GM23338 (cell line): Measurements from ENCODE around the gene DCAF11. TPM values are rescaled to one million over a fixed set of nuclear protein-coding genes. Genes with fewer than 3 reads are reported as not detected.
A peak's percentile ranks its signal among the peaks of the same experiment; 100 is the strongest.

Source experiments
- ATAC-seq: fragments of 200-7000 bp; cut with Tn5 transposase; 3 replicates; pipeline ENCODE4 v1.9.1; 2020
- DNase-seq: peaks from one replicate; pipeline ENCODE4 v3.0.0-alpha.2; 2015; ENCODE audit warnings: low spot score
- H2AFZ ChIP-seq: fragments of 200-600 bp; sonication (generic); 2 replicates; pipeline ENCODE4 v1.8.0; 2016; ENCODE audit warnings: antibody characterized with exemption, mild to moderate bottlenecking, moderate library complexity
- H3F3A ChIP-seq: fragments of 200-600 bp; sonication (generic); replicated peaks from 2 replicates; pipeline ENCODE4 v1.8.0; 2017; ENCODE audit warnings: antibody characterized with exemption, mixed run types, low read depth
- H3K27ac ChIP-seq: fragments of 200-600 bp; sonication (generic); 2 replicates; pipeline ENCODE4 v1.6.1; 2016; ENCODE audit warnings: low read depth
- H3K27me3 ChIP-seq: fragments of 200-600 bp; sonication (generic); 2 replicates; pipeline ENCODE4 v1.8.0; 2016; ENCODE audit warnings: mild to moderate bottlenecking, mixed run types, moderate library complexity; ENCODE audit not compliant: insufficient read depth
- H3K36me3 ChIP-seq: fragments of 200-600 bp; sonication (generic); 2 replicates; pipeline ENCODE4 v1.8.0; 2016; ENCODE audit warnings: mild to moderate bottlenecking; ENCODE audit not compliant: insufficient read depth
- H3K4me1 ChIP-seq: fragments of 200-600 bp; sonication (generic); 2 replicates; pipeline ENCODE4 v1.8.0; 2016; ENCODE audit warnings: mild to moderate bottlenecking, moderate library complexity; ENCODE audit not compliant: insufficient read depth
- H3K4me2 ChIP-seq: fragments of 200-600 bp; sonication (generic); 2 replicates; pipeline ENCODE4 v1.7.1; 2017; ENCODE audit warnings: mixed run types
- H3K4me3 ChIP-seq: fragments of 200-600 bp; sonication (generic); 2 replicates; pipeline ENCODE4 v1.6.1; 2016; ENCODE audit warnings: mixed run types
- H3K79me2 ChIP-seq: fragments of 200-600 bp; sonication (generic); replicated peaks from 2 replicates; pipeline ENCODE4 v1.8.0; 2017; ENCODE audit warnings: mild to moderate bottlenecking; ENCODE audit not compliant: insufficient read depth
- H3K9me2 ChIP-seq: fragments of 200-600 bp; sonication (generic); 2 replicates; pipeline ENCODE4 v1.8.0; 2017; ENCODE audit not compliant: insufficient read depth
- H4K20me1 ChIP-seq: fragments of 200-600 bp; sonication (generic); replicated peaks from 2 replicates; pipeline ENCODE4 v1.8.0; 2017; ENCODE audit warnings: mild to moderate bottlenecking; ENCODE audit not compliant: insufficient read depth
- H3K27ac Mint-ChIP-seq: 2 replicates; pipeline ENCODE4 v1.8.0; 2020; ENCODE audit warnings: inconsistent platforms, mild to moderate bottlenecking, moderate library complexity, mixed read lengths
- H3K27me3 Mint-ChIP-seq: 3 replicates; pipeline ENCODE4 v1.8.0; 2022; ENCODE audit warnings: low read depth, mild to moderate bottlenecking, moderate library complexity, mixed read lengths, inconsistent platforms; ENCODE audit not compliant: insufficient read depth, poor library complexity
- H3K36me3 Mint-ChIP-seq: 3 replicates; pipeline ENCODE4 v1.8.0; 2021; ENCODE audit warnings: low read depth, mild to moderate bottlenecking, inconsistent platforms, moderate library complexity, mixed read lengths
- H3K4me1 Mint-ChIP-seq: 3 replicates; pipeline ENCODE4 v1.8.0; 2020; ENCODE audit warnings: mild to moderate bottlenecking, inconsistent platforms, mixed read lengths
- H3K4me3 Mint-ChIP-seq: 3 replicates; pipeline ENCODE4 v1.8.0; 2021; ENCODE audit warnings: moderate library complexity, mild to moderate bottlenecking, inconsistent platforms, mixed read lengths
- H3K9me3 Mint-ChIP-seq: 3 replicates; pipeline ENCODE4 v1.8.0; 2020; ENCODE audit warnings: moderate library complexity, mild to moderate bottlenecking, inconsistent platforms, mixed read lengths
- CREB1 ChIP-seq: fragments of 250-450 bp; sonication (Bioruptor Pico); IDR thresholded peaks from 2 replicates; pipeline ENCODE4 v1.5.0; 2020; ENCODE audit warnings: low read depth, mild to moderate bottlenecking, moderate library complexity
- POLR2AphosphoS5 ChIP-seq: IDR thresholded peaks from 2 replicates; pipeline ENCODE4 v1.6.1; 2016; ENCODE audit warnings: antibody characterized with exemption, low read depth
- STAT1 ChIP-seq: IDR thresholded peaks from one replicate; pipeline ENCODE4 v1.6.1; 2016; ENCODE audit warnings: antibody characterized with exemption; ENCODE audit not compliant: unreplicated experiment
- ZNF331 ChIP-seq: fragments of 250-450 bp; sonication (Bioruptor Pico); IDR thresholded peaks from 2 replicates; pipeline ENCODE4 v1.5.0; 2020; ENCODE audit warnings: low read depth, mild to moderate bottlenecking, moderate library complexity
- polyA plus RNA-seq: library from polyadenylated mRNA; unstranded; fragments of >200 nt; fragmentation: Nextera tagmentation; extraction: Ambion mirVana; gene quantifications from 2 replicates; pipeline ENCODE4 v1.2.1, GENCODE V29; 2016
- total RNA-seq: library from RNA; depleted of rRNA; stranded (reverse); fragments of >200 nt; shearing (Covaris generic); gene quantifications from 2 replicates; pipeline ENCODE4 v1.2.3, GENCODE V29; 2014
- TF ChIP-seq, protein P1 (sequence below): fragments of 250-450 bp; sonication (Bioruptor Pico); IDR thresholded peaks from 2 replicates; pipeline ENCODE4 v1.5.0; 2020; ENCODE audit warnings: mild to moderate bottlenecking, moderate library complexity

DCAF11 gene
- total and polyA plus RNA-seq, 2 experiments from 2014 or later: 18.6 to 93.2 TPM

DNA sequence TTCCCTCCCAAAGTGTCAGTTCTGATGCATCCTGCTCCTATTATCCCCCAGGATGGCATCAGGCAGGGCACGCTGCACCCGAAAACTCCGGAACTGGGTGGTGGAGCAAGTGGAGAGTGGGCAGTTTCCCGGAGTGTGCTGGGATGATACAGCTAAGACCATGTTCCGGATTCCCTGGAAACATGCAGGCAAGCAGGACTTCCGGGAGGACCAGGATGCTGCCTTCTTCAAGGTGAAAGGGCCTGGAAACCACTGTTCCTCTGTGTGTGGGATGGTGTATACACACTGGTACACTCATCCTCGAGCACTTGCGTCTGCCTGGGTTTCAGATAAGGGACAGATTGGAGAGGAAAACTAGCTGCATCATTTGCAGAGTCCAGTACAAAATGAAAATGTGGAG, 47.5 kb downstream of the DCAF11 start:
- H3K4me2 ChIP-seq: no peak overlapping the region
- Mint-ChIP-seq H3K4me3 (peak overlapping the region; percentile 69), H3K9me3 (no peaks in the 10 kb centered on the region), H3K27ac (no peak overlapping the region), H3K4me1 (peaks cover 9% of the 10 kb centered on the region), H3K36me3 (peaks cover 55% of the 10 kb centered on the region), H3K27me3 (peaks cover 4% of the 10 kb centered on the region)
- H3K4me3 ChIP-seq: no peak overlapping the region
- H3K4me1 ChIP-seq: peaks cover 11% of the 10 kb centered on the region
- H3K27ac ChIP-seq: no peak overlapping the region
- H3F3A ChIP-seq: peaks cover 12% of the 10 kb centered on the region; the same call in 1 of the 2 replicates
- no peaks in the 10 kb centered on the region for H3K79me2 ChIP-seq
- peaks cover 3% of the 10 kb centered on the region; the same call in 1 of the 2 replicates for H4K20me1 ChIP-seq
- no peak for DNase-seq
- H3K9me2 ChIP-seq: no peaks in the 10 kb centered on the region
- H3K36me3 ChIP-seq: 0 out of 2 replicates have a peak, but pooled peaks cover 5% of the 10 kb centered on the region
- no peak for ATAC-seq
- no peak overlapping the region for H2AFZ ChIP-seq
- TF ChIP-seq ZNF331 (CRISPR knock-in tag) (no peak), CREB1 (CRISPR knock-in tag) (no peak)
- no peaks in the 10 kb centered on the region for H3K27me3 ChIP-seq

DNA sequence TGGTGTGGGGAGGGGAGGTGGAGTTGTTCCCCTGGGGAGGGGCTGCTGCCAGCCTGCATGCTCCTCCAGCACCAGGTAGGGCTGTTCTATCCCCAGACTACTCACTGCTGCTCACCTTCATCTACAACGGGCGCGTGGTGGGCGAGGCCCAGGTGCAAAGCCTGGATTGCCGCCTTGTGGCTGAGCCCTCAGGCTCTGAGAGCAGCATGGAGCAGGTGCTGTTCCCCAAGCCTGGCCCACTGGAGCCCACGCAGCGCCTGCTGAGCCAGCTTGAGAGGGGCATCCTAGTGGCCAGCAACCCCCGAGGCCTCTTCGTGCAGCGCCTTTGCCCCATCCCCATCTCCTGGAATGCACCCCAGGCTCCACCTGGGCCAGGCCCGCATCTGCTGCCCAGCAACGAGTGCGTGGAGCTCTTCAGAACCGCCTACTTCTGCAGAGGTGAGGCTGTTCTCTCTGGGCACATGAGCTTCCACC, 50.0 kb downstream of the DCAF11 start:
- DNase-seq (no peak), ATAC-seq (no peak)
- Mint-ChIP-seq H3K36me3 (peaks cover 36% of the 10 kb centered on the region), H3K4me3 (no peak overlapping the region), H3K27me3 (peaks cover 4% of the 10 kb centered on the region), H3K4me1 (peaks cover 9% of the 10 kb centered on the region), H3K27ac (no peak overlapping the region), H3K9me3 (no peaks in the 10 kb centered on the region)
- H3K4me1 ChIP-seq: peaks cover 11% of the 10 kb centered on the region
- H3K27ac ChIP-seq: no peak overlapping the region
- no peak overlapping the region for H3K4me2 ChIP-seq
- no peak overlapping the region for H2AFZ ChIP-seq
- no peak for TF ChIP-seq POLR2AphosphoS5
- no peak for TF ChIP-seq STAT1
- TF ChIP-seq, protein P1, sequence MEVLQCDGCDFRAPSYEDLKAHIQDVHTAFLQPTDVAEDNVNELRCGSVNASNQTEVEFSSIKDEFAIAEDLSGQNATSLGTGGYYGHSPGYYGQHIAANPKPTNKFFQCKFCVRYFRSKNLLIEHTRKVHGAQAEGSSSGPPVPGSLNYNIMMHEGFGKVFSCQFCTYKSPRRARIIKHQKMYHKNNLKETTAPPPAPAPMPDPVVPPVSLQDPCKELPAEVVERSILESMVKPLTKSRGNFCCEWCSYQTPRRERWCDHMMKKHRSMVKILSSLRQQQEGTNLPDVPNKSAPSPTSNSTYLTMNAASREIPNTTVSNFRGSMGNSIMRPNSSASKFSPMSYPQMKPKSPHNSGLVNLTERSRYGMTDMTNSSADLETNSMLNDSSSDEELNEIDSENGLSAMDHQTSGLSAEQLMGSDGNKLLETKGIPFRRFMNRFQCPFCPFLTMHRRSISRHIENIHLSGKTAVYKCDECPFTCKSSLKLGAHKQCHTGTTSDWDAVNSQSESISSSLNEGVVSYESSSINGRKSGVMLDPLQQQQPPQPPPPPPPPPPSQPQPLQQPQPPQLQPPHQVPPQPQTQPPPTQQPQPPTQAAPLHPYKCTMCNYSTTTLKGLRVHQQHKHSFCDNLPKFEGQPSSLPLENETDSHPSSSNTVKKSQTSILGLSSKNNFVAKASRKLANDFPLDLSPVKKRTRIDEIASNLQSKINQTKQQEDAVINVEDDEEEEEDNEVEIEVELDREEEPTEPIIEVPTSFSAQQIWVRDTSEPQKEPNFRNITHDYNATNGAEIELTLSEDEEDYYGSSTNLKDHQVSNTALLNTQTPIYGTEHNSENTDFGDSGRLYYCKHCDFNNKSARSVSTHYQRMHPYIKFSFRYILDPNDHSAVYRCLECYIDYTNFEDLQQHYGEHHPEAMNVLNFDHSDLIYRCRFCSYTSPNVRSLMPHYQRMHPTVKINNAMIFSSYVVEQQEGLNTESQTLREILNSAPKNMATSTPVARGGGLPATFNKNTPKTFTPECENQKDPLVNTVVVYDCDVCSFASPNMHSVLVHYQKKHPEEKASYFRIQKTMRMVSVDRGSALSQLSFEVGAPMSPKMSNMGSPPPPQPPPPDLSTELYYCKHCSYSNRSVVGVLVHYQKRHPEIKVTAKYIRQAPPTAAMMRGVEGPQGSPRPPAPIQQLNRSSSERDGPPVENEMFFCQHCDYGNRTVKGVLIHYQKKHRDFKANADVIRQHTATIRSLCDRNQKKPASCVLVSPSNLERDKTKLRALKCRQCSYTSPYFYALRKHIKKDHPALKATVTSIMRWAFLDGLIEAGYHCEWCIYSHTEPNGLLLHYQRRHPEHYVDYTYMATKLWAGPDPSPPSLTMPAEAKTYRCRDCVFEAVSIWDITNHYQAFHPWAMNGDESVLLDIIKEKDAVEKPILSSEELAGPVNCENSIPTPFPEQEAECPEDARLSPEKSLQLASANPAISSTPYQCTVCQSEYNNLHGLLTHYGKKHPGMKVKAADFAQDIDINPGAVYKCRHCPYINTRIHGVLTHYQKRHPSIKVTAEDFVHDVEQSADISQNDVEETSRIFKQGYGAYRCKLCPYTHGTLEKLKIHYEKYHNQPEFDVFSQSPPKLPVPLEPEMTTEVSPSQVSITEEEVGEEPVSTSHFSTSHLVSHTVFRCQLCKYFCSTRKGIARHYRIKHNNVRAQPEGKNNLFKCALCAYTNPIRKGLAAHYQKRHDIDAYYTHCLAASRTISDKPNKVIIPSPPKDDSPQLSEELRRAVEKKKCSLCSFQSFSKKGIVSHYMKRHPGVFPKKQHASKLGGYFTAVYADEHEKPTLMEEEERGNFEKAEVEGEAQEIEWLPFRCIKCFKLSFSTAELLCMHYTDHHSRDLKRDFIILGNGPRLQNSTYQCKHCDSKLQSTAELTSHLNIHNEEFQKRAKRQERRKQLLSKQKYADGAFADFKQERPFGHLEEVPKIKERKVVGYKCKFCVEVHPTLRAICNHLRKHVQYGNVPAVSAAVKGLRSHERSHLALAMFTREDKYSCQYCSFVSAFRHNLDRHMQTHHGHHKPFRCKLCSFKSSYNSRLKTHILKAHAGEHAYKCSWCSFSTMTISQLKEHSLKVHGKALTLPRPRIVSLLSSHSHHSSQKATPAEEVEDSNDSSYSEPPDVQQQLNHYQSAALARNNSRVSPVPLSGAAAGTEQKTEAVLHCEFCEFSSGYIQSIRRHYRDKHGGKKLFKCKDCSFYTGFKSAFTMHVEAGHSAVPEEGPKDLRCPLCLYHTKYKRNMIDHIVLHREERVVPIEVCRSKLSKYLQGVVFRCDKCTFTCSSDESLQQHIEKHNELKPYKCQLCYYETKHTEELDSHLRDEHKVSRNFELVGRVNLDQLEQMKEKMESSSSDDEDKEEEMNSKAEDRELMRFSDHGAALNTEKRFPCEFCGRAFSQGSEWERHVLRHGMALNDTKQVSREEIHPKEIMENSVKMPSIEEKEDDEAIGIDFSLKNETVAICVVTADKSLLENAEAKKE: no peak
- TF ChIP-seq ZNF331 (CRISPR knock-in tag): no peak
- H3K36me3 ChIP-seq: no peaks in the 10 kb centered on the region
- no peaks in the 10 kb centered on the region for H3K79me2 ChIP-seq
- peaks cover 12% of the 10 kb centered on the region; the same call in 1 of the 2 replicates for H3F3A ChIP-seq
- H3K4me3 ChIP-seq: no peak overlapping the region
- no peaks in the 10 kb centered on the region for H4K20me1 ChIP-seq
- H3K9me2 ChIP-seq: no peaks in the 10 kb centered on the region
- H3K27me3 ChIP-seq: no peaks in the 10 kb centered on the region
